Neuronal stem cell (in vitro differentiated cells): ENCODE results near the gene IGFL3.

Experiments used
- DNase-seq: peaks from one replicate; pipeline ENCODE4 v3.0.0-alpha.2; 2013; ENCODE audit warnings: low spot score
- H2AFZ ChIP-seq: one replicate; pipeline ENCODE4 v1.6.1; 2013; ENCODE audit warnings: mild to moderate bottlenecking, low read length, inconsistent platforms
- H2AK5ac ChIP-seq: 2 replicates; pipeline ENCODE4 v1.6.1; 2013; ENCODE audit warnings: low read depth, mild to moderate bottlenecking, inconsistent platforms, low read length, moderate library complexity, mixed read lengths
- H2BK120ac ChIP-seq: 2 replicates; pipeline ENCODE4 v1.6.1; 2013; ENCODE audit warnings: low read depth, mild to moderate bottlenecking, inconsistent platforms, low read length, moderate library complexity, mixed read lengths
- H2BK12ac ChIP-seq: one replicate; pipeline ENCODE4 v1.6.1; 2013; ENCODE audit warnings: low read length, inconsistent platforms
- H2BK15ac ChIP-seq: 2 replicates; pipeline ENCODE4 v1.6.1; 2013; ENCODE audit warnings: mild to moderate bottlenecking, low read length, inconsistent platforms, mixed read lengths
- H2BK5ac ChIP-seq: one replicate; pipeline ENCODE4 v1.6.1; 2013; ENCODE audit warnings: inconsistent platforms, mild to moderate bottlenecking, low read length, moderate library complexity
- H3K14ac ChIP-seq: one replicate; pipeline ENCODE4 v1.6.1; 2013; ENCODE audit warnings: low read length, inconsistent platforms
- H3K18ac ChIP-seq: 2 replicates; pipeline ENCODE4 v1.6.1; 2013; ENCODE audit warnings: low read length, inconsistent platforms
- H3K23ac ChIP-seq: 2 replicates; pipeline ENCODE4 v1.6.1; 2013; ENCODE audit warnings: low read depth, mild to moderate bottlenecking, mixed read lengths, low read length, inconsistent platforms; ENCODE audit not compliant: poor library complexity
- H3K27ac ChIP-seq: replicated peaks from 3 replicates; pipeline ENCODE4 v1.5.1; 2013; ENCODE audit warnings: low read length, inconsistent platforms
- H3K27me3 ChIP-seq, 3 experiments: 2 replicates each; pipeline ENCODE4 v1.6.1; 2013; ENCODE audit warnings: low read length in 3 of 3, mild to moderate bottlenecking in 2 of 3, inconsistent platforms in 1 of 3, low read depth in 1 of 3, mixed read lengths in 1 of 3, moderate library complexity in 1 of 3; ENCODE audit not compliant: control insufficient read depth in 3 of 3, insufficient read depth in 3 of 3
- H3K36me3 ChIP-seq, 2 donors: replicated peaks in 1 of 2; 2 replicates each; pipeline ENCODE4 v1.6.1; 2013; ENCODE audit warnings: low read length in 2 of 2; ENCODE audit not compliant: control insufficient read depth in 2 of 2, insufficient read depth in 2 of 2
- H3K4ac ChIP-seq: 2 replicates; pipeline ENCODE4 v1.6.1; 2013; ENCODE audit warnings: inconsistent platforms, mild to moderate bottlenecking, low read length, moderate library complexity
- H3K4me1 ChIP-seq, 2 donors: 1 replicate in 1 of 2; 2 replicates in 1 of 2; pipeline ENCODE4 v1.6.1; 2013; ENCODE audit warnings: low read length in 2 of 2, low read depth in 1 of 2; ENCODE audit not compliant: control insufficient read depth in 2 of 2, insufficient read depth in 1 of 2
- H3K4me2 ChIP-seq: one replicate; pipeline ENCODE4 v1.6.1; 2013; ENCODE audit warnings: mild to moderate bottlenecking, low read length, inconsistent platforms; ENCODE audit not compliant: insufficient read depth, poor library complexity, severe bottlenecking
- H3K4me3 ChIP-seq, 2 donors: 2 replicates each; pipeline ENCODE4 v1.5.1; 2013; ENCODE audit warnings: low read length in 2 of 2, mild to moderate bottlenecking in 2 of 2, inconsistent platforms in 1 of 2, moderate library complexity in 1 of 2
- H3K79me1 ChIP-seq: one replicate; pipeline ENCODE4 v1.6.1; 2013; ENCODE audit warnings: low read depth, mild to moderate bottlenecking, inconsistent platforms, low read length, moderate library complexity
- H3K9ac ChIP-seq: one replicate; pipeline ENCODE4 v1.6.1; 2013; ENCODE audit warnings: mild to moderate bottlenecking, low read depth, low read length, inconsistent platforms; ENCODE audit not compliant: poor library complexity
- H3K9me3 ChIP-seq, 2 donors: replicated peaks in 1 of 2; 2 replicates each; pipeline versions ENCODE3 to v1.6.1; 2013; ENCODE audit warnings: low read length in 2 of 2, mild to moderate bottlenecking in 2 of 2, inconsistent platforms in 1 of 2, low read depth in 1 of 2, mixed read lengths in 1 of 2, moderate library complexity in 1 of 2; ENCODE audit not compliant: control insufficient read depth in 2 of 2, insufficient read depth in 1 of 2
- H4K8ac ChIP-seq: one replicate; pipeline ENCODE4 v1.6.1; 2013; ENCODE audit warnings: low read depth, mild to moderate bottlenecking, inconsistent platforms, low read length, moderate library complexity
- H4K91ac ChIP-seq: one replicate; pipeline ENCODE4 v1.6.1; 2013; ENCODE audit warnings: low read length, low read depth, mild to moderate bottlenecking, inconsistent platforms; ENCODE audit not compliant: poor library complexity
- WGBS, 2 donors: extraction: QIAGEN DNeasy Blood & Tissue Kit; methylation state at CpG; one replicate each; pipeline ENCODE4 v1.1.7; 2013; ENCODE audit warnings: missing lambda C conversion rate in 2 of 2, mixed read lengths in 1 of 2; ENCODE audit not compliant: insufficient read length in 2 of 2, insufficient replicate concordance in 1 of 2; ENCODE audit errors: extremely low coverage in 2 of 2; 5-methylcytosine and 5-hydroxymethylcytosine counted together

The IGFL3 gene

GRCh38 chr19:46160233-46160775 lies 35.8 kb upstream of the IGFL3 start:
- Histone ChIP-seq H3K4ac (no peak overlapping the region), H3K14ac (no peak overlapping the region), H2AFZ (no peak overlapping the region), H4K91ac (no peak overlapping the region), H3K9ac (no peak overlapping the region), H2BK15ac (no peak overlapping the region), H2BK5ac (no peak overlapping the region), H2BK120ac (no peak overlapping the region), H3K79me1 (no peaks in the 10 kb centered on the region), H2AK5ac (no peak overlapping the region), H3K4me3 (no peak overlapping the region), H2BK12ac (no peak overlapping the region), H3K23ac (no peak overlapping the region), H3K36me3 (no peaks in the 10 kb centered on the region), H3K4me1 (no peaks in the 10 kb centered on the region), H3K27ac (no peak overlapping the region), H3K4me2 (no peak overlapping the region), H3K18ac (no peak overlapping the region), H3K9me3 (peaks cover 0 to 6% of the 10 kb centered on the region in 2 donors), H4K8ac (no peak overlapping the region), H3K27me3 (peaks cover 0 to 16% (median 0%) of the 10 kb centered on the region in 3 experiments)
- no peak for DNase-seq
- WGBS, 2 donors: no CpG with 5 or more reads among the region's 7 CpGs

GRCh38 chr19:46159418-46160232 lies 35.1 kb upstream of the IGFL3 start:
- WGBS, 2 donors: no CpG with 5 or more reads among the region's 4 CpGs
- Histone ChIP-seq H4K91ac (no peak overlapping the region), H2AFZ (no peak overlapping the region), H3K23ac (no peak overlapping the region), H3K4ac (no peak overlapping the region), H3K79me1 (no peaks in the 10 kb centered on the region), H3K27me3 (peaks cover 0 to 16% (median 0%) of the 10 kb centered on the region in 3 experiments), H3K36me3 (no peaks in the 10 kb centered on the region), H3K27ac (no peak overlapping the region), H3K4me1 (no peaks in the 10 kb centered on the region), H2BK120ac (no peak overlapping the region), H3K9me3 (peaks cover 0 to 6% of the 10 kb centered on the region in 2 donors), H2AK5ac (no peak overlapping the region), H2BK12ac (no peak overlapping the region), H3K4me3 (no peak overlapping the region), H4K8ac (no peak overlapping the region), H3K4me2 (no peak overlapping the region), H3K18ac (no peak overlapping the region), H3K9ac (no peak overlapping the region), H2BK15ac (no peak overlapping the region), H2BK5ac (no peak overlapping the region), H3K14ac (no peak overlapping the region)
- DNase-seq: no peak

- Histone ChIP-seq H3K4me1 (no peaks in the 10 kb centered on the region), H2BK5ac (no peak overlapping the region), H4K91ac (no peak overlapping the region), H2BK12ac (no peak overlapping the region), H3K18ac (no peak overlapping the region), H3K9ac (no peak overlapping the region), H3K27ac (no peak overlapping the region), H2AFZ (no peak overlapping the region), H4K8ac (no peak overlapping the region), H3K23ac (no peak overlapping the region), H3K79me1 (no peaks in the 10 kb centered on the region), H3K4me3 (no peak overlapping the region), H2AK5ac (no peak overlapping the region), H3K14ac (no peak overlapping the region), H3K36me3 (peaks cover 0 to 2% of the 10 kb centered on the region in 2 donors), H3K4ac (no peak overlapping the region), H3K9me3 (no peaks in the 10 kb centered on the region), H2BK120ac (no peak overlapping the region), H3K27me3 (peaks cover 0 to 16% (median 0%) of the 10 kb centered on the region in 3 experiments), H3K4me2 (no peak overlapping the region), H2BK15ac (no peak overlapping the region)
- no CpG with 5 or more reads among the region's 3 CpGs for WGBS, 2 donors
- no peak for DNase-seq
Observed at GRCh38 chr19:46155237-46155636, 30.7 kb upstream of the IGFL3 start.

GRCh38 chr19:46150606-46151005 lies 26.1 kb upstream of the IGFL3 start:
- Histone ChIP-seq H2BK15ac (no peak overlapping the region), H3K14ac (no peak overlapping the region), H3K36me3 (peaks cover 0 to 2% of the 10 kb centered on the region in 2 donors), H3K79me1 (peaks cover 2% of the 10 kb centered on the region), H2AK5ac (no peak overlapping the region), H2BK5ac (no peak overlapping the region), H3K4ac (no peak overlapping the region), H3K4me2 (no peak overlapping the region), H3K27me3 (no peaks in the 10 kb centered on the region), H4K91ac (no peak overlapping the region), H2AFZ (no peak overlapping the region), H4K8ac (no peak overlapping the region), H3K23ac (no peak overlapping the region), H3K18ac (no peak overlapping the region), H3K4me3 (no peak overlapping the region), H2BK12ac (no peak overlapping the region), H2BK120ac (no peak overlapping the region), H3K4me1 (peaks cover 0 to 2% of the 10 kb centered on the region in 2 donors), H3K9me3 (no peaks in the 10 kb centered on the region), H3K27ac (no peak overlapping the region), H3K9ac (no peak overlapping the region)
- no CpG with 5 or more reads among the region's 5 CpGs for WGBS, 2 donors
- DNase-seq: no peak
